Kidney capillary endothelial cell (primary cell): ENCODE data around the gene NUP153.
A peak's percentile ranks its signal among the peaks of the same experiment; 100 is the strongest.
"Not testable (repeated sequence)": the region's sequence is repeated elsewhere in the genome, so short reads cannot be mapped to it uniquely, and the experiment has no call there.

ENCODE experiments used
- DNase-seq: peaks from one replicate; pipeline ENCODE4 v3.0.0-alpha.2; 2018; ENCODE audit warnings: low spot score

NUP153 gene

DNA sequence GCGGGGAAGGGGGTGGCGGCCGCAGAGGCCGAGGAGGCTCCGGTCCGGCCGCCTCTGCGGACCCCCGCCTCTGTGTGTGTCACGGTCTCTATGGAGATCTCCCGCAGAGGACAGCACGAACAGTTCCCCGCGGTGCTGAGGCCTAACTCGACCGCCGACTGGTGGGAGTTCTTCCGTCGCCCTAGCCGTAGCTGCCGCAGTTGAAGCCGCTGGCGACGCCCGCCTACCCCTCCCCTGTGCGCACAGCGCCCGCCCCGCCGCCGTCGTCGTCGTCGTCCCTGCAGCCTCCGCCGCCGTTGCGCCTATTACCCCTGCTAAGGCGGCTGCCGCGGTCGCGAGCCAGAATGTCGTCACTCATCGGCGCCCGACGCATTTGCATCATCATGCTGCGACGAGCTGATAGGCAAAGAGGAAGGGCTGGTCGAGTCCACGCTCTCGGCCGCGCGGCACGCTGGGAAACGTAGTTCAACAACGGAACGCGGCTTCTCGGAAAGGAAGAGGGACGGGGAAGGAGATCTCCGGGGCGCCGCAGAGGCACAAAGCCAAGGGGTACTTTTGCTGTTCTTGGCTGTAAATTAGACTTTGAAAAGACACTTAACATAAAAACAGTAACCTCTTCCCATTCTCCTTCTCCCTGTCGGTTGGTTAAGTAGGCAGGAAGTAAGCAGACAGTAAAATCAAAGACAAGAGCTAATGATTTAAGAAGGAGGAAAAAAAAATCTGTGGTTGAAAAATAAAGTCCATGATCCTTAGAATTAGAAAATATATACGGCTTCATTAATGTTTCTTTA lies at the start of gene NUP153:
Gene NUP153, minus strand, starts transcription at position 346 of the 791 bp plus-strand sequence. CDS start 538 bp downstream, outside the sequence.
- peak; percentile 97 for DNase-seq

GRCh38 chr6:17754254-17754653 lies 47.5 kb upstream of the NUP153 start:
- no peak for DNase-seq

DNA sequence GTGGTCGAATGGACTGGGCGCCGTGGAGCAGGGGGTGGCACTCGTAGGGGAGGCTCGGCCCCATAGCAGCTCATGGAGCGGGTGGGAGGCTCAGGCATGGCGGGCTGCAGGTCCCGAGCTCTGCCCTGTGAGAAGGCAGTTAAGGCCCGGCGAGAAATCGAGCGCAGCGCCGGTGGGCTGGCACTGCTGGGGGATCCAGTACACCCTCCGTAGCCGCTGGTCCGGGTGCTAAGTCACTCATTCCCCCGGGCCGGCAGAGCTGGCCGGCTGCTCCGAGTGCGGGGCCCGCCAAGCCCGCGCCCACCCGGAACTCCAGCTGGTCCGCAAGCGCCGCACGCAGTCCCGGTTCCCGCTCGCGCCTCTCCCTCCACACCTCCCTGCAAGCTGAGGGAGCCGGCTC lies 38.6 kb upstream of the NUP153 start:
- not testable (repeated sequence) for DNase-seq

DNA sequence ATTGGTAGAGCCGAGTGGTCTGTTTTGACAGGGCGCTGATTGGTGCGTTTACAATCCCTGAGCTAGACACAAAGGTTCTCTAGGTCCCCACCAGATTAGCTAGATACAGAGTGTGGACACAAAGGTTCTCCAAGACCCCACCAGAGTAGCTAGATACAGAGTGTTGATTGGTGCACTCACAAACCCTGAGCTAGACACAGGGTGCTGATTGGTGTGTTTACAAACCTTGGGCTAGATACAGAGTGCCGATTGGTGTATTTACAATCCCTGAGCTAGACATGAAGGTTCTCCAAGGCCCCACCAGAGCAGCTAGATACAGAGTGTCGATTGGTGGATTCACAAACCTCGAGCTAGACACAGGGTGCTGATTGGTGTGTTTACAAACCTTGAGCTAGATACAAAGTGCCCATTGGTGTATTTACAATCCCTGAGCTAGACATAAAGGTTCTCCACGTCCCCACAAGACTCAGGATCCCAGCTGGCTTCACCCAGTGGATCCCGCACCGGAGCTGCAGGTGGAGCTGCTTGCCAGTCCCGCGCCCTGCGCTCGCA lies 38.1 kb upstream of the NUP153 start:
- not testable (repeated sequence) for DNase-seq

- DNase-seq = no peak
These were observed 37.5 kb upstream of the NUP153 start for GRCh38 chr6:17744019-17744756.

GRCh38 chr6:17741507-17741906 lies 34.8 kb upstream of the NUP153 start:
- DNase-seq = no peak

GRCh38 chr6:17740559-17741220 lies 34.0 kb upstream of the NUP153 start:
- no peak for DNase-seq

GRCh38 chr6:17737704-17738252 lies 31.1 kb upstream of the NUP153 start:
- no peak for DNase-seq

GRCh38 chr6:17735311-17735710 lies 28.6 kb upstream of the NUP153 start:
- DNase-seq = not testable (repeated sequence)

- no peak for DNase-seq
These were observed 23.5 kb upstream of the NUP153 start for GRCh38 chr6:17730078-17730704.

DNA sequence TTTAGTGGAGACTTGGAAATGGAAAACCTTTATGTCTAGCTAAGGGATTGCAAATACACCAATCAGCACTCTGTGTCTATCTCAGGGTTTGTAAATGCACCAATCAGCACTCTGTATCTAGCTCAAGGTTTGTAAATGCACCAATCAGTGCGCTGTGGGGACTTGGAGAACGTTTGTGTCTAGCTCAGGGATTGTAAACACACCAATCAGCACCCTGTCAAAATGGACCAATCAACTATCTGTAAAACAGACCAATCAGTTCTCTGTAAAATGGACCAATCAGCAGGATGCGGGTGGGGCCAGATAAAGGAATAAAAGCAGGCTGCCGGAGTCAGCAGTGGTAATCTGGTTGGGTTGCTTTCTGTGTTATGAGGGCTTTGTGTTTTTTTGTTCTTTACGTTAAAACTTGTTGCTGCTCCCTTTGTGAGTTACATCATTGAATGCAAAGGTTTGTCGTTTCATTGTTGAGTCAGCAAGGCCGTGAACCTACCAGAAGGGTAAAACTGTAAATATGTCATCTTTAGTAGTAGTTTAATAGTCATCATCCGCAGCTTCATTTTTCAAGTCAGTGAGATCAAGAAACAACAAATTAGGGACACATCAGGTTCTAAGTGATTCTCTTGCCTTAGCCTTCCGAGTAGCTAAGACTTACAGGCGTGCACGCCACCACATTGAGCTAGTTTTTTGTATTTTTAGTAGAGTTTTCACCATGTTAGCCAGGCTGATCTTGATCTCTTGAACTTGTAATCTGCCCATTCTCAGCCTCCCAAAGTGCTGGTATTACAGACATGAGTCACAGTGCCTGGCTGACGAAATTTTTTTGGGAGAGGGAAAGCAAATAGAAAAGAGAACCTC lies 22.7 kb upstream of the NUP153 start:
- DNase-seq = no peak

DNA sequence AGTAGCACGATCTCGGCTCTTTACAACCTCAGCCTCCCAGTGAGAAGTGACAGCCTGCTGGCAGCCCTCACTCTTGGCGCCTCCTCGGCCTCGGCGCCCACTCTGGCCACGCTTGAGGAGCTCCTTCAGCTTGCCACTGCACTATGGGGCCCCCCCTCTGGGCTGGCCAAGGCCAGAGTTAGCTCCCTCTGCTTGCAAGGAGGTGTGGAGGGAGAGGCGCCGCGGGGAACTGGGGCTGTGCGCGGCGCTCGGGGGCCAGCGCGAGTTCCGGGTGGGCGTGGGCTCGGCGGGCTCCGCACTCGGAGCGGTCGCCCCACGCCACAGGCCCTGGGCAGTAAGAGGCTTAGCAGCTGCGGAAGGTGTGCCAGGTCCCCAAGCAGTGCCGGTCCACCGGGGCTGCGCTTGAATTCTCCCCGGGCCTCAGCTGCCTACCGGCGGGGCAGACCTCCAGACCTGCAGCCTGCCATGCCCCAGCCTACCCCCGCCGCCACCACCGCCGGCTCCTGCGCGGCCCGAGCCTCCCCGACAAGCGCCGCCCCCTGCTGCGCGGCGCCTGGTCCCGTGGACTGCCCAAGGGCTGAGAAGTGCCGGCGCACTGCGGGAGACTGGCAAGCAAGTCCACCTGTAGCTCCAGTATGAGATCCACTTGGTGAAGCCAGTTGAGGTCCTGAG lies 22.0 kb upstream of the NUP153 start:
- no peak for DNase-seq

DNA sequence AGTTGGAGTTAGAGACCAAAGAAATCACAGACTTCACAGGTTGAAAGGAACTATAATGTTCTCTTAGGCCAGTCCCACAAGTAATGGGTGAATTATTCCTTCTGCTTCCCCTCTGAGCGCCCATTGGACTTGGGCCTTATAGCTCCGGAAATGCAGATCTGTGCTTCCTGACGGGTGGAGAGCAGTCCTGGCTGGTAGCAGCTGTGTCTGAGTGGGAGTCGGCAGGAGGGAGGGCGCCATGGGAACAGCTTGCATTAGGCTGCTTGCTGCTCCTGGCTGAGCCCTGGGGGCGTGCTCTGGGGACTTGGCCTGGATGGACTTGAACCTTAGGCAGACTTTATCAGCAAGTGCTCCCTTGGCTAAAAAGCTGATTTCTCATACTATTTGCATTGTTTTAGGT lies 18.4 kb upstream of the NUP153 start:
- peak; percentile 54 for DNase-seq

GRCh38 chr6:17724341-17724740 lies 17.6 kb upstream of the NUP153 start:
- no peak for DNase-seq

GRCh38 chr6:17721671-17722070 lies 14.9 kb upstream of the NUP153 start:
- no peak for DNase-seq

GRCh38 chr6:17719323-17720041 lies 12.8 kb upstream of the NUP153 start:
- no peak for DNase-seq

DNA sequence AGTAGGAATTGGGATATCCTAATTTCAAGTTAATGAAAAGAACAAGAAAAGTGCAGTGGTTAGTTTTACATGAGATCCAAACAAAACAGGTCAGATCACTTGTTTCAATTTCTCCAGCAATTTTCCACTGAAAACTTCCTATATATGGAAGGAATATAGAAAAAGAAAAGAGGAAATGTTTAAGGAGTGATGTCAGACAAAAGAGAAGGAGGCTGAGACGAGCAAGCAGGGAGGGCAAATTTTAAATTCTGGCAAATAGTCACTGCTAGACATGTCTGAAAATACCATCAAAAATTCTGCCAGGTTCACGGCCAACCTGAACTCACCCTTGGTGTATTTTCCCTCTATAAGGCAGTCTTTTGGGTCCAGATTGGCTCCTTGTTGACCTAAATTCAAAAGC lies 9.5 kb upstream of the NUP153 start:
- DNase-seq = no peak

DNA sequence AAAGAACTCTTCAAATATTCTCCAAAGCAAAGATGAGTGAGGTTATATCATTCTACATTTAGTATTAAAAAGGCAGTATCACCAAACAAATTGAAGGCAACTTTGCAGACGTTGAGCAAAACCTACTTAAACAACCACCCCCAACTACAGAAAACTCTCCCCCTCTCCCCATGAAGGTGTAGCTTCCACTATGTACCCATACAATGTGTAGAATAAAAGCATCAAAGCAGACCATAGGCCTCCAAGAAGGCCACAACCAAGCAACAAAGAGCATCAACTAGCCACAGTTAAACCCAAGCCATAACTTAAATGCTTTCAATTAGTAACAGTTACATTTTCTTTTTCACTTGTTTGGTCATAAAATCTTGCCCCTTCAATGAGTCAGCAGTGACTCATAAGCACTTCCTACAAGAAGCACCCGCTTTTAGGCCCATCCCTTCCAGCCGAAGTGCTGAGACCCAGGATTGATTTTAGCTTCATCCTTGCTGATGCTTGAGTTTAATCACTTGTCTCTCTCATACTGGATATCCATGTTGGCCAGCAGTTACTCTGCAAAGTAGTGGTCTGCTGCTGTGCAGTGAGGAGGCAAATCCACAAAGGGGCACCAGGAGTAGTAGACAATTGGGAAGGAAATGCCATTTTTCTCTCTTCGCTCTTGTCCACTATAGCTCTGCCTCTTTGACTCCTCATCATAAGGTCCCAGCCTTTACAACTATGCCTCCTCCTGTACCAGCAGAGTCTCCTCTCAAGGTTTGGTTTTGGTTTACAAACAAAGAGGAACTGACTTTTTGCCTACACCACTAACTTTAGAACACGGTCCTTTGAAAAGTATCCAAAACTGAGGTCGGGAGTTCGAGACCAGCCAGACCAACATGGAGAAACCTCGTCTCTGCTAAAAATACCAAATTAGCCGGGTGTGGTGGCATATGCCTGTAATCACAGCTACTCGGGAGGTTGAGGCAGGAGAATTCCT lies 8.4 kb upstream of the NUP153 start:
- DNase-seq = peak; percentile 88
